ENCODE measurements around the gene KAZN. TPM values are rescaled to one million over a fixed set of nuclear protein-coding genes. Genes with fewer than 3 reads are reported as not detected.

Gene KAZN
- total RNA-seq, 1 donor: 3.9 TPM

DNA sequence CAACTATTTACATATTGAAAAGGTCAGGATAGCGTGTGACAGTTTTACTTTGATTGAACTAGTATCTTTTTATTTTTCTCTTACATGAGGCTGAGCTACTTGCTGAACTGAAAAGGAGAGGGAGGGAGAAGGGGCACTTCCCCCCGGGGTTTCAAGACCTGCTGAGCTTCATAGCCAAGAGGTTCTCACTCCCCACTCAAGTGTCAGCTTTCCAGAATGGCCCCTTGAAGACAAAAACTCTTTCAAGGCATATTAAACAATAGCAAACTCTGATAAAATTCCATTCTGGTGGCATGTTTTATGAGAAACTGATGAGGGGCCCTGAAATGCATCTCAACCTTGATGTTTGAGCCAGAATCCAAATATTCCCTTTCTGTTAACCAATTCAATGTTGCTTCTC lies 143.0 kb downstream of the KAZN start:
- DNase-seq (ENCODE audit: low read depth): peak; percentile 24
- H3K4me3 ChIP-seq (ENCODE audit: low read depth, low read length): no peak overlapping the region
- TF ChIP-seq, protein P1, sequence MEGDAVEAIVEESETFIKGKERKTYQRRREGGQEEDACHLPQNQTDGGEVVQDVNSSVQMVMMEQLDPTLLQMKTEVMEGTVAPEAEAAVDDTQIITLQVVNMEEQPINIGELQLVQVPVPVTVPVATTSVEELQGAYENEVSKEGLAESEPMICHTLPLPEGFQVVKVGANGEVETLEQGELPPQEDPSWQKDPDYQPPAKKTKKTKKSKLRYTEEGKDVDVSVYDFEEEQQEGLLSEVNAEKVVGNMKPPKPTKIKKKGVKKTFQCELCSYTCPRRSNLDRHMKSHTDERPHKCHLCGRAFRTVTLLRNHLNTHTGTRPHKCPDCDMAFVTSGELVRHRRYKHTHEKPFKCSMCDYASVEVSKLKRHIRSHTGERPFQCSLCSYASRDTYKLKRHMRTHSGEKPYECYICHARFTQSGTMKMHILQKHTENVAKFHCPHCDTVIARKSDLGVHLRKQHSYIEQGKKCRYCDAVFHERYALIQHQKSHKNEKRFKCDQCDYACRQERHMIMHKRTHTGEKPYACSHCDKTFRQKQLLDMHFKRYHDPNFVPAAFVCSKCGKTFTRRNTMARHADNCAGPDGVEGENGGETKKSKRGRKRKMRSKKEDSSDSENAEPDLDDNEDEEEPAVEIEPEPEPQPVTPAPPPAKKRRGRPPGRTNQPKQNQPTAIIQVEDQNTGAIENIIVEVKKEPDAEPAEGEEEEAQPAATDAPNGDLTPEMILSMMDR (IDR thresholded peaks at IDR 0.05; ENCODE audit: insufficient read depth, low read length): no peak

DNA sequence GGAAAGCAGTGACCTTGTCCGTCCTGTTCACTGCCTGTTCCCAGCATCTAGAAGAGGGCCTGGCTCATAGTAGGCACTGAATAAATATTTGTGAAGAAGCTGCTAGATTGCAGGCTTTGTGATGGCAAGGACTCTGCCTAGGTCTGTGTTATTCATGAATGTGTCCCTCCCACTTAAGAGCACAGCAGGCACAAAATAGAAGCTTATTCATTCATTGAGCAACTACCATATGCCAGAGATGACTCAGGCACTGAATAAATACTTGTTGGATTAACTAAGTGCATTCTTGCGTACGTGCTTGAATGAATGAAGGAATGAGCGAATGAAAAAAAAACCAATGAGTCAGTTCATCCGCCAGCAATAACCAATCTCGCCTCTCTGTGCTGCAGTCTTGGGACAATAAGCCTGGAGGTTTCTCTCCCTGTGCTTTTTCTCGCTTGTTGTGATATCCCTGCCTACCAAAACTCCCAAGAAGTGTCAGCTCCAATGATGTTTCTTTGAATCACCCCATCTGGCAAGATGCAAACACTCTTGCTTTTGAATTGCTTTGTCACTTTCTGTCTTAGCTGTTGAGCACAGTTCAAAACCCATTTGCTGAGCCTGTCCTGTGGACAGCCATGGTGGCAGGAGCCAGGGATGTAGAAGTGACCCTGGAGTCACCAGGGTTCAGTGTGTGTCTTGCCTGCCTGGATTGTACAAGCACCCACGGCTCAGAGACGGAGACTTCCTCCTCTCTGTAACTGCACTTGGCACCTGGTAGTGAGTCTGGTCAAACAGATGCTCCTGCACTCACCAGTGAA lies 143.9 kb downstream of the KAZN start:
- no peak overlapping the region for H3K4me3 ChIP-seq (ENCODE audit: low read depth, low read length)
- DNase-seq (ENCODE audit: low read depth): peak; percentile 97
- TF ChIP-seq, protein P1 (IDR thresholded peaks at IDR 0.05; ENCODE audit: insufficient read depth, low read length): no peak

DNA sequence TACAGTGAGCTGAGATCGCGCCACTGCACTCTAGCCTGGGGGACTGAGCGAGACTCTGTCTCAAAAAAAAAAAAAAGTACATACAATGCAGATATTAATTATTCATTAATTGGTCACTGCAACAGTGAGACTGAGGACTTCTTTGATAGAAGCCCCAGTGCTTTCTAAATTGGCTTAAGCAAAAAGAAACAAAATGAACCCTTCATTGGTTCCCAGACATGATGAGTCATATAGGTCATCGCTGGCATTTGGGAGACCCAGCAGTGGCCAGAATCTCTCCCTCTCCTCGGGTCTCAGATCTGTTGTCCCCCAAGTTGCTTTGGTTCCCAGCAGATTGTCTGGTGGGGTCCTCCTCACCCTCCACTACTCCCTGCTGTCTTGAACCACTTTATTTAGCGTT lies 144.9 kb downstream of the KAZN start:
- no peak for DNase-seq (ENCODE audit: low read depth)
- TF ChIP-seq, protein P1 (IDR thresholded peaks at IDR 0.05; ENCODE audit: insufficient read depth, low read length): no peak
- no peak overlapping the region for H3K4me3 ChIP-seq (ENCODE audit: low read depth, low read length)

DNA sequence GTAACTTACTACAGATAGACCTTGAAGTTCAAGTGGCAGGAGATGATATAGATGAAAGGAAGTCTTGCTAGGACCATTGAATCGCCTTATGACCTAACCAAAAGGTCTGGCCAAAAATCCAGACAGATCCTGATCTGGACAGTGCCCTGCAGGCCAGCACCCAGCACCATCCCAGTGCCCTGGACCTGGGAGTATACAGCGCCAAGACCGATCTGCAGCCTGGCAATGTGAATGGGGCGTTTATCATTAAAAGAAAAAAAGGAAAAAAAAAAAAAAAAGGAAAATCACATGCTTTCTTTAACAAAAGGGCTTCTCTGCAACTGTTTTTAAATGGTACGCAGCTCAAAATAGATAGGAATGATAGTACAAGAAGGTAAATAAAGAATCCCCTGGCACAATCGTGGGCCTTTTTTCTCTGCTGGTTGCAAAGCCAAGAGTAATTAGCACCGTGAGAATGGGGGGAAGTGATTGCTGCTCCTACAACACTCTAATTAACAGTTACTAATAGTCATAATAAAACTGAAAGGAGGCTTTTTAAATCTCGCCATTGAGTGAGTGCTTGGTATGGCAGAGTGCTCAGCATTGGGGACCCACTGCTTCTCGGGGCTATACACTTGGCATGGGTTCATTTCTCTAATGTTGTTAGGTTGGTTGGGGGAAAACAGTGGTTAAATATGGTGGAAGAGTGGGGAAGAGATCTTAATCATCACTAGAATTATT lies 146.7 kb downstream of the KAZN start:
- TF ChIP-seq, protein P1 (IDR thresholded peaks at IDR 0.05; ENCODE audit: insufficient read depth, low read length): no peak
- no peak overlapping the region for H3K4me3 ChIP-seq (ENCODE audit: low read depth, low read length)
- no peak for DNase-seq (ENCODE audit: low read depth)

DNA sequence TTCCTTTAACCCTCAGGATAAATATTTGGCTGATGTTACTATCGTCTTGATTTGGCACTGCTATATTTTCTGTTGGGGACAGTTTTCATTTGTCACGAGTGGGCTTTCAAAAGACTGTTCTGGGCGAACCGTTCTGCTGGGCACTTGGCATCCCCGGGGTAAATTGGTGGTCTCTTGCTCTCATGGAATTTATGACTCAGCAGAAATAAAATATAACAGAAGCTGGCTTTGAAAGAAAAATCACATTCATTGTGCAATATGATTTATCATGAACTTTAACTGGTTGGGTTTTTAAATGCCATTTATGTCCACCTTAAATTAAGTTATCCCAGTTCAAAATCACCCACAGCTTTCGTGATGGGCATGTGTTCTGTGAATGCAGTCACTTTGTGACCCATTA lies 147.3 kb downstream of the KAZN start:
- peak; percentile 10 for DNase-seq (ENCODE audit: low read depth)
- TF ChIP-seq, protein P1 (IDR thresholded peaks at IDR 0.05; ENCODE audit: insufficient read depth, low read length): no peak
- no peak overlapping the region for H3K4me3 ChIP-seq (ENCODE audit: low read depth, low read length)

DNA sequence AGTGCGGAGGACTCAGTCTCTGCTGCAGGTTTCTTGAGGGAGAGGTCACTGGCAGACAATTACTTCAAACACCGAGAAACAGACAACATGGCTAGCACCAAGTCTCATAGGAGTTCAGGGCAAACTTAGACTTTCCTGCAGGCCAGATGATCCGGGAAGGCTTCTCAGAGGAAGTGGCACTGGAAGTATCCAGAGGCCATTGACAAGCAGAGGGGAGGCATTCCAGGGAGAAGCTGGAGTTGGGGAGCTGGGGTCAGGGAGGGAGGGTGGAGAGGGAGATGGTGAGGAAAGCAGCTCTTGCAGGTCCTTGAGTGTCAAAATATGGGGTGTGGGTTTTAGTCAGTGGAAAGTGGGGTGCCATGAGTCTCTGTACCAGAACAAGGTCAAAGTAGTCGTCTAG lies 147.9 kb downstream of the KAZN start:
- TF ChIP-seq, protein P1 (IDR thresholded peaks at IDR 0.05; ENCODE audit: insufficient read depth, low read length): no peak
- no peak for DNase-seq (ENCODE audit: low read depth)
- H3K4me3 ChIP-seq (ENCODE audit: low read depth, low read length): no peak overlapping the region

Measured in fibroblast of the aortic adventitia (primary cell).